Effector memory CD4-positive, alpha-beta T cell (primary cell): ENCODE measurements around the gene PRR5.

ENCODE experiments used
- DNase-seq, 3 donors: peaks; one replicate each; pipeline ENCODE4 v3.0.0-alpha.2; 2020
- H3K27ac ChIP-seq: 2 replicates; pipeline ENCODE4 v1.7.0; 2013; ENCODE audit warnings: mild to moderate bottlenecking, low read length, moderate library complexity; ENCODE audit not compliant: insufficient read depth, poor library complexity, severe bottlenecking
- H3K27me3 ChIP-seq: replicated peaks from 2 replicates; pipeline ENCODE4 v1.7.0; 2013; ENCODE audit warnings: mild to moderate bottlenecking, low read length; ENCODE audit not compliant: insufficient read depth, control insufficient read depth, poor library complexity, severe bottlenecking
- H3K36me3 ChIP-seq: 2 replicates; pipeline ENCODE4 v1.7.0; 2013; ENCODE audit warnings: mild to moderate bottlenecking, low read length, moderate library complexity; ENCODE audit not compliant: control insufficient read depth, insufficient read depth
- H3K4me1 ChIP-seq: 2 replicates; pipeline ENCODE4 v1.7.0; 2013; ENCODE audit warnings: low read length, mild to moderate bottlenecking; ENCODE audit not compliant: control insufficient read depth, insufficient read depth, poor library complexity, severe bottlenecking
- H3K4me3 ChIP-seq: 2 replicates; pipeline ENCODE4 v1.7.0; 2013; ENCODE audit warnings: low read length, low read depth, mild to moderate bottlenecking; ENCODE audit not compliant: insufficient read depth, poor library complexity, severe bottlenecking
- H3K9me3 ChIP-seq: 2 replicates; pipeline ENCODE4 v1.7.0; 2013; ENCODE audit warnings: mild to moderate bottlenecking, low read length, moderate library complexity; ENCODE audit not compliant: control insufficient read depth

Gene PRR5

GRCh38 chr22:44732017-44732561 lies 30.1 kb downstream of the PRR5 start:
- no peak for DNase-seq
- Histone ChIP-seq H3K4me3 (no peak overlapping the region), H3K27me3 (no peaks in the 10 kb centered on the region), H3K27ac (no peak overlapping the region), H3K36me3 (peaks cover 14% of the 10 kb centered on the region), H3K4me1 (peaks cover 4% of the 10 kb centered on the region), H3K9me3 (no peaks in the 10 kb centered on the region)

DNA sequence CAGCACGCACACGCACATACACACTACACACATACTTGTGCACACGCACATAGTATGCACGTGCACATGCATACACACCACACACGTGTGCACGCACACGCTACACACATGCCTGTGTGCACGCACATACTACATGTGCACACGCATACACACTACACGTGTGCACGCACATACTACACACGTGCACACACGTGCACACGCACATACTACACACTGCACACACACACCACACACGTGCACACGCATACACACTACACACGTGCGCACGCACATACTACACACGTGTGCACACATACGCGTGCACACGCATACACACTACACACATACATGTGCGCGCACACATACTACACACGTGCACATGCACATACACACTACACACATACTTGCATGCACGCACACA lies 30.7 kb downstream of the PRR5 start:
- Histone ChIP-seq H3K9me3 (no peaks in the 10 kb centered on the region), H3K36me3 (peaks cover 14% of the 10 kb centered on the region), H3K27ac (no peak overlapping the region), H3K27me3 (no peaks in the 10 kb centered on the region), H3K4me1 (peaks cover 4% of the 10 kb centered on the region), H3K4me3 (no peak overlapping the region)
- no peak for DNase-seq

GRCh38 chr22:44733426-44734106 lies 31.6 kb downstream of the PRR5 start:
- Histone ChIP-seq H3K4me1 (no peaks in the 10 kb centered on the region), H3K4me3 (no peak overlapping the region), H3K9me3 (no peaks in the 10 kb centered on the region), H3K36me3 (peaks cover 8% of the 10 kb centered on the region), H3K27me3 (no peaks in the 10 kb centered on the region), H3K27ac (no peak overlapping the region)
- DNase-seq: no peak

DNA sequence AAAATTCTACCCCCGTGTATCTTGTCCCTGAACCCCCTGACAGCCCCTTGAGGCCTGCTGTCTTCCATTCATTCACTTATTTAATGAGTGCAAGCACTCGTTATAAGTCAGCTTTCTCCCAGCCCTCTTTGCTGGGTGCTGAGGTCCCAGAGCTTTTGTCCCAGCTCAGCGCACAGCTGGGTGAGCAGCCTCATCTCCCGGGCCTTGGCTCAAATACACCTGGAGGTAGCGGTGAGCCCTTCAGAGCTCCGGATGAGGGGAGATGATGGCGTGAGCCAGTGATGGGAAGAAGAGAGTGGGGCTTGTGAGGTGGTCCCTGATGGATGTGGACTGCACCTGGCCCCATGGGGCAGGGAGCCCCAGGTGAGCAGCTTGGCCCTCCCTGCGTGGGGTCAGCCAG lies 32.3 kb downstream of the PRR5 start:
- H3K4me3 ChIP-seq: no peak overlapping the region
- H3K27ac ChIP-seq: no peak overlapping the region
- H3K4me1 ChIP-seq: no peaks in the 10 kb centered on the region
- H3K9me3 ChIP-seq: no peaks in the 10 kb centered on the region
- H3K36me3 ChIP-seq: peaks cover under 1% of the 10 kb centered on the region
- no peaks in the 10 kb centered on the region for H3K27me3 ChIP-seq
- DNase-seq: no peak

- Histone ChIP-seq H3K36me3 (no peaks in the 10 kb centered on the region), H3K4me1 (no peaks in the 10 kb centered on the region), H3K27me3 (no peaks in the 10 kb centered on the region), H3K9me3 (no peaks in the 10 kb centered on the region), H3K27ac (no peak overlapping the region), H3K4me3 (no peak overlapping the region)
- DNase-seq: no peak
Measured at GRCh38 chr22:44734801-44735517, 33.0 kb downstream of the PRR5 start.

- H3K27me3 ChIP-seq: no peaks in the 10 kb centered on the region
- peak; percentile 59 to 74 (median 67) for DNase-seq
- H3K4me3 ChIP-seq: no peak overlapping the region
- H3K36me3 ChIP-seq: no peaks in the 10 kb centered on the region
- H3K4me1 ChIP-seq: no peaks in the 10 kb centered on the region
- H3K9me3 ChIP-seq: no peaks in the 10 kb centered on the region
- H3K27ac ChIP-seq: no peak overlapping the region
Measured at GRCh38 chr22:44735518-44736428, 33.8 kb downstream of the PRR5 start.

- no peaks in the 10 kb centered on the region for H3K27me3 ChIP-seq
- DNase-seq: no peak
- no peak overlapping the region for H3K27ac ChIP-seq
- H3K4me1 ChIP-seq: no peaks in the 10 kb centered on the region
- no peaks in the 10 kb centered on the region for H3K36me3 ChIP-seq
- no peak overlapping the region for H3K4me3 ChIP-seq
- no peaks in the 10 kb centered on the region for H3K9me3 ChIP-seq
Measured at GRCh38 chr22:44736581-44737405, 34.8 kb downstream of the PRR5 start.

DNA sequence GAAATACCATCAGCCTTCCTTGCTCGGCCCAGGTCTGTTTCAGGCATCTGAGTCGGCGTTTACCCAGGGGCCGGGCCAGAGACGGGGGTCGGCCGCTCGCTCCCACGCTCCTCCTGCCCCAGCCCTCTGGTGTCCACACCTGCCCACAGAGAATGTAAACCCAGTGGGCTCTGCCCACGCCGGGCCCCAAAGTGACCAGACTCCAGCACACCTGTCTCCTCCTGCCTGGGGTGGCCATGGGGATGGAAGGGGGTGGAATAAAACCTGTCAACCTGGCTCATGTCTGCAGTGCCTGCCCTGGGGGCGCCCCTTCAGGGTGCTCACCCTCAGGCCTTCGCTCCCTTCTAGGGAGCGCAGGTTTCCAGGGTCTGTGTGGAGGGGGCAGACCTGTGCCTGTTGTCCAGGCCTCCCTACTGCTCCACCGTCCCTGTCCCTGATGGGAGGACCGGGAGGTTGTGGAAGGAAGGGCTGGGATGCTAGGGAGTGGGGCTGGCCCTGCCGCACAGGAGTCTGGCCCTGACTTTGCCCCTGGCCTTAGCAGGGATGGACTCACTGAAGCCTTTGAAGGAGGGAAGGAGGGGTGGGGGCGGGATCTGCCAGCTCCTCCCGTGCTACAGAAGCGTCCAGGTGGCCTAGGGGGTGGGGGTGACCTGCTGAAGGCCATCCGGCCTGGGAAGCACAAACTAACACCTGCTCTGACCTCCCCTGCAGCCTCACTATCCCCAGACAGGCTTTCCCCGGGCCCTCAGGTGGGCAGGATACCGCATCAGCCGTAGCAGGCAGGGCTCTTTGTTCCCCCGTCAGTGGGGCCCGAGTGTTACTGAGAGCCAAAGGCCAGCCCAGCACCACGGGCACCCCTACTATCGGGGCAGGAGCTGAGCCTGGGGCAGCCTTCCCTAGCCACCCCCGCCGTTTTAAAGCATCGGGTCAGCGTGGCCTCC lies 35.7 kb downstream of the PRR5 start:
- Histone ChIP-seq H3K4me1 (no peaks in the 10 kb centered on the region), H3K4me3 (no peak overlapping the region), H3K27ac (no peak overlapping the region), H3K36me3 (no peaks in the 10 kb centered on the region), H3K27me3 (no peaks in the 10 kb centered on the region), H3K9me3 (no peaks in the 10 kb centered on the region)
- DNase-seq: no peak
